Fibroblast of pulmonary artery (primary cell): ENCODE measurements around the gene LURAP1L.

Experiments
- DNase-seq: peaks from one replicate; pipeline ENCODE4 v3.0.0-alpha.2; 2010; ENCODE audit warnings: low read depth
- H3K4me3 ChIP-seq: replicated peaks from 2 replicates; pipeline ENCODE4 v1.5.1; 2011; ENCODE audit warnings: low read depth, mild to moderate bottlenecking, control low read depth, low read length, moderate library complexity
- TF ChIP-seq, protein P1 (sequence below): IDR thresholded peaks from 2 replicates; pipeline ENCODE4 v1.5.1; 2011; ENCODE audit warnings: mild to moderate bottlenecking, control low read depth, low read length, inconsistent platforms; ENCODE audit errors: missing control alignments

Gene LURAP1L

DNA sequence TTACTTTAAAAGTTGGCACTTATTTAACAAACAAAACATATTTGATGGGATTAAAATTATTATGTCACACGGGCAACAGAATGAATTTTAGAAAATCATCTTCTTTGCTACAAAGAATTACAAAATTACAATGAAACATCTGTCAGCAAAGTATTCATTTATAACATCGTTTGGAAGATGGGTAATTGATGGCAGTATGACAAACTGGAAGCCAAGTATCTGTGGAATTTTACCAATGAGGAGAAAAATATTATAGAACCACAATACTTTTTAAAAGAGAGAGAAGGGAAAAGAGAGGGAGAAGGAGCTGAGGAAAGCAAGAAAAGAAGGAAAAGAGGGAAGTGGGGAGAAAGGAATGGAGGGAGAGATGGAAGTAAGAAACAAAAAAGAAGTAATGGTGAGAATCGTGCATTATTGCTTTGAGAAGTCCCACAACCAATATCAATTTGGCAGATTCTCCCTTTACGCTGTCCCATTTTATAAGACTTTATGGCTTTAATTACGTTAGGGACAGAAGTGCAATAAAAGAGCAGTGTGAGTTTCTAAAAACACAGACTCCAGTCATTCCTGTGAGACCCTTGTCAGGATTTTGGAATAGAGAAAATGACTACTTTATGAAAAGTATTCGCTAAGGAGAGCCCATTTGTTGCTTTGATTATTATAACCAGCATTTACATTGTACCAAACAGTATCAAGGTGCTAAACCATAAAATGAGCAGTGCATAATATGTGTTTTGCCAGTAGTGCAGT lies 76.7 kb downstream of the LURAP1L start:
- TF ChIP-seq, protein P1, sequence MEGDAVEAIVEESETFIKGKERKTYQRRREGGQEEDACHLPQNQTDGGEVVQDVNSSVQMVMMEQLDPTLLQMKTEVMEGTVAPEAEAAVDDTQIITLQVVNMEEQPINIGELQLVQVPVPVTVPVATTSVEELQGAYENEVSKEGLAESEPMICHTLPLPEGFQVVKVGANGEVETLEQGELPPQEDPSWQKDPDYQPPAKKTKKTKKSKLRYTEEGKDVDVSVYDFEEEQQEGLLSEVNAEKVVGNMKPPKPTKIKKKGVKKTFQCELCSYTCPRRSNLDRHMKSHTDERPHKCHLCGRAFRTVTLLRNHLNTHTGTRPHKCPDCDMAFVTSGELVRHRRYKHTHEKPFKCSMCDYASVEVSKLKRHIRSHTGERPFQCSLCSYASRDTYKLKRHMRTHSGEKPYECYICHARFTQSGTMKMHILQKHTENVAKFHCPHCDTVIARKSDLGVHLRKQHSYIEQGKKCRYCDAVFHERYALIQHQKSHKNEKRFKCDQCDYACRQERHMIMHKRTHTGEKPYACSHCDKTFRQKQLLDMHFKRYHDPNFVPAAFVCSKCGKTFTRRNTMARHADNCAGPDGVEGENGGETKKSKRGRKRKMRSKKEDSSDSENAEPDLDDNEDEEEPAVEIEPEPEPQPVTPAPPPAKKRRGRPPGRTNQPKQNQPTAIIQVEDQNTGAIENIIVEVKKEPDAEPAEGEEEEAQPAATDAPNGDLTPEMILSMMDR, result no peak
- H3K4me3 ChIP-seq, result no peak overlapping the region
- DNase-seq, result no peak

DNA sequence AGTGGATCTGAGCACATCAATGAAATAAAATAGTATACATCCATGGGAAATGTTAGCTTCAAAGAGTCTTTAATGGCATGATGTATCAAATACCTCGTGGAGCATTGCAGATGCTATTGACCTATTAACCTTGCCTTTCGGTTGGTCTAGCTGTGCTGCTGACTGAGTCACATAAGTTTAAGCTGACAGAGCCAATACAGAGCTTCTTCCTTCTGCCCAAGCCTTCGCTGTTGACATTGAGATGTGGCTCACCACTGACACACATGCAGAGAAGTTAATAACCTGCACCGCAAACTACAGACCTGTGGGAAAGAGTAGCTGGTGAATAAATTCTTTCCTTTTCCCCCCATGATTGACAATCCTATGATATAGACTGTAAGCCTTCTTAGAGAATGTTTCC lies 78.2 kb downstream of the LURAP1L start:
- TF ChIP-seq, protein P1, result no peak
- no peak for DNase-seq
- H3K4me3 ChIP-seq, result no peak overlapping the region

DNA sequence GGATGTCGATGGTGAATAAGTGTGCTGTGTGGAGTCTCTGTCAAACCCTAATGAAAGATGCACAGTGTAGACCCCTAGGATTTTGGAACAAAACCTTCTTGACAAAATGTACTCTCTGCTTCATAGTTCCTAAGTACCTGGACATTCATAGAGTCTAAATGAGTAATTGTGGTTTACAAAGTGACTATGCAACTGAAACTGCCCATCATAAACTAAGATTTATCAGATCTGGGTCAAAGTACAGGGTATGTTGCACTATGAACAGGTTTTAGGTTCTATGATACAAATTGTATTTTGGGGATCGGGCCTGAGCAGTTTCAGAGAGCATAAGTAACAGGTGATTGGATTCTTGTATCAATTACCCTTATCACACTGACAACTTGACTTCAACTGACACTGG lies 79.4 kb downstream of the LURAP1L start:
- DNase-seq, result no peak
- TF ChIP-seq, protein P1, result no peak
- no peak overlapping the region for H3K4me3 ChIP-seq

DNA sequence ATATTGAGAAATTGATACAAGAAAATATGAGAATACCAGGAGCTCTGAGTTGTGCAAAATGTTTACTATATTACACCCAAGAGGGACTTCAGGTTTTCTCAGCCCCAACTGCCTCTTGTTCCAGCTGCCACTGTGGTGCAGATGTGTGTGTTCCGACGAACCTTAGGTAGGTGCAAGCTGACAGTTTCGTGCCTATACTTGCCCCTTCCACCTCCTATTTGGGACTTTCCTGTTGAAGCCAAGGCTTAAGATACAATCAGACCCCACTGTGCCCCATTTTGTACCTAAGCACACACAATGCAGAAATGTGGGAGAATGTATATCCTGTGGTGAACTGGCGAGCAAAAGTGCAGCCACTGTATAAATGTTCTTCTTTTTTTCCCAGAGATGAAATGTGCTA lies 80.2 kb downstream of the LURAP1L start:
- H3K4me3 ChIP-seq, result no peak overlapping the region
- TF ChIP-seq, protein P1, result no peak
- DNase-seq, result no peak

DNA sequence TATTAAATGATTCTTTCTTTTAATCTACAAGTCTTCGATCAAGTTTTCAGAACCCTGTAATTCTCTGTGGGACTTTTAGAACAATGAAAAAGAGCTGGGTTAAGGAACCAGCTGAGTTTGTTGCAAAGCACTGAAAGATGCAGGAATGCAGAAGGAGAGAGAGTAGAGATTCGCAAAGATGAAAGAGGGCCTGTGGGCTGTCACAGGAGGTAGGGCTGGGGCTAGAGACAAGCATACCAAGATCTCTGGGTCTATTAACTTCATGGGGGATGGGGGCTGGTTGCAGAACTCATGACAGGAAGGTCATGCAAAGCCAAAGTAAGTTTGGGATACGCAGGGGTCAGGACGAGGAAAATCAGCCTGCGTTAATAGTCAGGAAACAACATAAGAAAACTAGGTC lies 81.8 kb downstream of the LURAP1L start:
- no peak overlapping the region for H3K4me3 ChIP-seq
- TF ChIP-seq, protein P1, result no peak
- DNase-seq, result no peak

DNA sequence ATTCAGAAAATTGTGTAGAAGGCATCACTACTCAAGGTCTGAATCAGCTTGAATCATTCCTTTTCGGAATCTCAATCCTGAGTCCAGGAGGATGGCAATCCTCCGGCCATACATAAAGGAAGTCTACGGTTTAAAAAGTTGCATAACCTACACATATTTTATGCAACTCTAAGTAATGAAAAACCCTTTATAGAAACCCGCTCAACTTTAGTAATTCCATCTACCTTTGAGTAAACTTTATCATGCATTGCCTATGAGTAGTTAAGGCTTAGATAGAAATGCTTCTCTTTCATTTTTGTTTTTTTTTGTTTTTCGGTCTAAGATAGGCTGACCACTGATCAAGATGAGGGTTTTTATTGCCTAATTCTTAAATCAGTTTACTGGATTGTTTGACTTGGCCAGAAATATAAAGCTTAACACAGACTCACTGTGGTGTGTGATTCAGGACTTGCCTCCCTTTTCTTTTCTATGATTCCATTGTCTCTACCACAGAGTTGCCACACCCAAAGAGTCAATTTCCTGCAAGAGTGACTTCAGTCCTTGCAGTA lies 85.0 kb downstream of the LURAP1L start:
- TF ChIP-seq, protein P1, result no peak
- peak overlapping the region; percentile 46 for H3K4me3 ChIP-seq
- DNase-seq, result peak; percentile 87

DNA sequence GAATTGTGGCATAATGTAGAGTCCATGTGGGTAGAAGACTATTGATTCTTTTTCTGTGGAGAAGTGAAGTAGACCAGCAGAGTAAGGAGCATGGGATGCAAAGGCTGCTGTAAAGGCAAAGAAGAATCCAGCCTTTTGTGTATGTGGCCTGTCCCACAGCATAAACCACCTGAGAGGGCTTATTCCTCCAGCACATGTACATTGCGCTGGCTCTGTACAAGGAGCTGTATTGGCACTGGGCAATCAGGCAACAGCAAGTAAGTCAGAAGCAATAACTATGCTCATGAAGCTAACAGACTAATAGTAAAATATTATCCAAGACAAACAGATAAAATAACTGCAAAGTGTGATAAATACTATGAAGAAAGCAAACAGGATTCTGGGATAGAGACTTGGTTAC lies 86.2 kb downstream of the LURAP1L start:
- TF ChIP-seq, protein P1, result no peak
- DNase-seq, result no peak
- H3K4me3 ChIP-seq, result no peak overlapping the region
